HG03159 (cell line): ENCODE measurements around the gene CFDP1.
"Not testable (repeated sequence)": the region's sequence is repeated elsewhere in the genome, so short reads cannot be mapped to it uniquely, and the experiment has no call there.

ENCODE experiments used
- ATAC-seq: cut with Tn5 transposase; IDR thresholded peaks from one replicate; pipeline ENCODE4 v1.9.1; 2021; ENCODE audit warnings: mild to moderate bottlenecking, moderate library complexity; ENCODE audit not compliant: unreplicated experiment

CFDP1 gene

GRCh38 chr16:75272097-75272551 is 161.2 kb downstream of the CFDP1 start:
- no peak for ATAC-seq

- no peak for ATAC-seq
Measured at GRCh38 chr16:75271441-75272096, 161.7 kb downstream of the CFDP1 start.

- not testable (repeated sequence) for ATAC-seq
Measured at GRCh38 chr16:75269358-75269757, 163.9 kb downstream of the CFDP1 start.

- ATAC-seq, result no peak
Measured at GRCh38 chr16:75267631-75268264, 165.6 kb downstream of the CFDP1 start.

GRCh38 chr16:75266738-75267630 is 166.3 kb downstream of the CFDP1 start:
- no peak for ATAC-seq

GRCh38 chr16:75265911-75266701 is 167.2 kb downstream of the CFDP1 start:
- peak; percentile 65 for ATAC-seq

GRCh38 chr16:75264999-75265910 is 168.0 kb downstream of the CFDP1 start:
- ATAC-seq, result peak; percentile 28

GRCh38 chr16:75264457-75264998 is 168.8 kb downstream of the CFDP1 start:
- ATAC-seq, result no peak

GRCh38 chr16:75263963-75264445 is 169.3 kb downstream of the CFDP1 start:
- ATAC-seq, result no peak

GRCh38 chr16:75263291-75263962 is 169.9 kb downstream of the CFDP1 start:
- ATAC-seq, result no peak

GRCh38 chr16:75262800-75263127 is 170.5 kb downstream of the CFDP1 start:
- ATAC-seq, result no peak

- ATAC-seq, result no peak
Measured at GRCh38 chr16:75262104-75262799, 171.1 kb downstream of the CFDP1 start.

GRCh38 chr16:75261590-75262078 is 171.7 kb downstream of the CFDP1 start:
- ATAC-seq, result no peak

- no peak for ATAC-seq
Measured at GRCh38 chr16:75260851-75261589, 172.3 kb downstream of the CFDP1 start.

- no peak for ATAC-seq
Measured at GRCh38 chr16:75258807-75259141, 174.5 kb downstream of the CFDP1 start.

- ATAC-seq, result no peak
Measured at GRCh38 chr16:75257886-75258806, 175.2 kb downstream of the CFDP1 start.
